IPS-18c (cell line): ENCODE results near the gene TKFC.
A peak's percentile ranks its signal among the peaks of the same experiment; 100 is the strongest.
"Not testable (repeated sequence)": the region's sequence is repeated elsewhere in the genome, so short reads cannot be mapped to it uniquely, and the experiment has no call there.

ENCODE experiments used
- H3K4me3 ChIP-seq: 2 replicates; pipeline ENCODE4 v1.7.0; 2013; ENCODE audit warnings: low read depth, mild to moderate bottlenecking, low read length, moderate library complexity; ENCODE audit not compliant: insufficient read depth
- H3K9me3 ChIP-seq: one replicate; pipeline ENCODE4 v1.6.1; 2013; ENCODE audit warnings: mild to moderate bottlenecking, low read length, moderate library complexity; ENCODE audit not compliant: control insufficient read depth, insufficient read depth

The TKFC gene

GRCh38 chr11:61377461-61378160 is 44.6 kb downstream of the TKFC start:
- H3K4me3 ChIP-seq: no peak overlapping the region
- H3K9me3 ChIP-seq: peaks cover 8% of the 10 kb centered on the region

GRCh38 chr11:61378713-61379313 is 45.8 kb downstream of the TKFC start:
- peaks cover 6% of the 10 kb centered on the region for H3K9me3 ChIP-seq
- H3K4me3 ChIP-seq: no peak overlapping the region

- Histone ChIP-seq H3K9me3 (peaks cover 2% of the 10 kb centered on the region), H3K4me3 (no peak overlapping the region)
Measured at GRCh38 chr11:61380884-61381283, 47.9 kb downstream of the TKFC start.

- not testable (repeated sequence) for H3K4me3 ChIP-seq, H3K9me3 ChIP-seq
Measured at GRCh38 chr11:61383859-61384258, 50.8 kb downstream of the TKFC start.

- no peak overlapping the region for H3K4me3 ChIP-seq
- H3K9me3 ChIP-seq: no peaks in the 10 kb centered on the region
Measured at GRCh38 chr11:61384271-61385242, 51.5 kb downstream of the TKFC start.

- no peaks in the 10 kb centered on the region for H3K9me3 ChIP-seq
Measured at GRCh38 chr11:61390161-61390560, 57.1 kb downstream of the TKFC start.

GRCh38 chr11:61392981-61393595 is 60.1 kb downstream of the TKFC start:
- Histone ChIP-seq H3K4me3 (peak overlapping the region; percentile 81), H3K9me3 (no peaks in the 10 kb centered on the region)

More at GRCh38 chr11:61390161-61390560, 57.1 kb downstream of the TKFC start:
- H3K4me3 ChIP-seq: no peak overlapping the region
